ENCODE measurements around the gene KRTAP13-1.

GRCh38 chr21:30382201-30382600, 13.6 kb upstream of the KRTAP13-1 start:
- no peak for TF ChIP-seq POLR2A (IDR thresholded peaks at IDR 0.05)
- no peak for TF ChIP-seq CTCF (IDR thresholded peaks at IDR 0.05)

Measured in transverse colon (tissue), 3 donors.